SKM-1 treated with dmso at 0.1 percent for 144 hours (cell line): ENCODE results near the gene TTLL12.

Experiments
- DNase-seq: peaks from one replicate; lab custom pipeline; 2025; ENCODE audit not compliant: unreplicated experiment; lab: John Stamatoyannopoulos, UW

Gene TTLL12

DNA sequence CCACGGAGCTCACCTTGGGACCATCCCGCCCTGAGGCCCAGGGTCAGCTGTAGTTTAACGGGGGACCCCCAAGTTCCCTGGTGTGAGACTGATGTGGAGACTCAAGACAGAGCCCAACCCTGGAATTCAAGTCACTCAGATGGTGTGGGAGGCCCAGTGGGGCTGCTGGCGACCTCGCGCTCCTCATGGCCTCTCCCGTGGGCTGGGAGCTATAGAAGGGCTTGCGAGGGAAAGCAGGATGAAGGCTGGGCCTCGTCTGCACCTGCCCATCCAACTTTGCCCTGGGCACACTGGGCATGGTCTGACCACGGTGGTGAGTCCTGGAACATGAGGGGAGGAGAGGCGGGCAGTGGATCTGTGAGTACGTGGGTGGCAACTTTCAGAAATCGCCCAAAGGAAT lies 13.6 kb upstream of the TTLL12 start:
- no peak for DNase-seq

DNA sequence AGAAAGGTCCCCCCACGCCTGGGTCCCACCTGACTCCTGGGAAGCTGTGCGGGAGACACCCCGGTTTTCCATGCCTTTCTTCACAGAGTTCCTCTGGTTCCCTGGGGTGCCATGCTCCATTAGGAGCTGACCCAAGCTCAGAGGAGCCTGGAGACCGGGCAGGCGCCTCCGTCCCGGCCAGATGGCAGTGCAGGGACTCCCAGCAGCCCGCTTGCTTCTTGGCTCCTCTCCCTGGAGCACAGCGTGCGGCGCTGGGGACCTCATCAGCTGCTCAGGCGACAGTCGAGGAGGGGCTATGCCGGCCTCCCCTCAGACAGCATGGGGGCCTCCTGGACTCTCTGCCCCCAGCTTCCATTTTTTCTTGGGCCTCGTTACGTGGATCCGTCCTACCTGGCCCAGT lies 13.1 kb upstream of the TTLL12 start:
- DNase-seq: no peak

DNA sequence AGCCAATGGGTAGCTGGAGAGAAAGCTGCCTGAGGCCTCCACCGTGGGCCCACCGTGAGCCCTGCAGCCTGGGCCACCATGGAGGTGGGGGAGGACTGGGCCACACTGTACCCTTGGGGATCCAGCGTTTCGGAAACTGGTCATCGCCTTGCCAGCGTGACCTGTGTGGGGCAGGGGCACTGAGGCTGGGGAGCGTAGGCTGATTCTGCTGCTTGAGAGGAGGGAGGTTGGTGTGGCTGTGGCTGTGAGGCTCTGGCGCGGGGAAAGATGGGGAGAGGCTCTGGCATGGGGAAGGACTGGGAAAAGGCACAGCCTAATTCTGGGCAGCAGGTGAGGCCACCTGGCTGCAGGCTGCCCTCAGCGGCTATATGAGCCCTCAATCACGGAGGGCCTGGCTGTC lies 12.6 kb upstream of the TTLL12 start:
- no peak for DNase-seq

DNA sequence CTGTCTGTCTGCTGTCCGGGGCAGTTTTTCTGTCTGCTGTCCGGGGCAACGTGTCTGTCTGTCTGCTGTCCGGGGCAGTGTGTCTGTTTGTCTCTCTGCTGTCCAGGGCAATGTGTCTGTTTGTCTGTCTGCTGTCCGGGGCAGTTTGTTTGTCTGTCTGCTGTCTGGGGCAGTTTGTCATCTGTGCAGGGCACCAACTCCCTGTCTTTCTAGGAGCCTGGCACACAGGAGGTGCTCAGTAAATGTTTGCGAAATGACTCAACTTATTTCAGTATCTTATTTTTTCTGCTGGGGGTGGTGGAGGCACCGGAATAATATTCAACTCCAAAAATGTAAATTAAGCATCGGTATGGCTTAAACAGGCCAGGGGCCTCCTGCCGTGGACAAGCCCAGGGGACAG lies 12.0 kb upstream of the TTLL12 start:
- no peak for DNase-seq

DNA sequence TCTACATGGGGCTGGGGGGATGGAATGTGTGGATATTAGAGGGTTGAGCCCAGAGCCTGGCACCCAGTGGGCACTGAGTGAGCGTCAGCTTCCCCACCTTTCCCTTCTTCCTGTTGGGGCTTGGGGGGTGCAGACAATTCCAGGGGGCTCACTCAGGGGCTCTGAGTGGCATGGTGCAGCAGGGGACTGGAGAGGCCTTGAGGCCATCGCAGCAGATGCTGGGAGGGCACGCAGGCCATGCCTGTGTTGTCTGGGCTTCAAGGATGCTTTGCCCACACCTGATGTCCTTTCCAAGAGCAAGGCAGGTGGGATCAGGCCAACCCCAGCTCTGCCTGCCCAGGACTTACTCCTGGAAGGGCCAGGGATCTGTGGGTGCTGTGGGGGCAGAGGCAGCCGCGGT lies 11.2 kb upstream of the TTLL12 start:
- DNase-seq: no peak

DNA sequence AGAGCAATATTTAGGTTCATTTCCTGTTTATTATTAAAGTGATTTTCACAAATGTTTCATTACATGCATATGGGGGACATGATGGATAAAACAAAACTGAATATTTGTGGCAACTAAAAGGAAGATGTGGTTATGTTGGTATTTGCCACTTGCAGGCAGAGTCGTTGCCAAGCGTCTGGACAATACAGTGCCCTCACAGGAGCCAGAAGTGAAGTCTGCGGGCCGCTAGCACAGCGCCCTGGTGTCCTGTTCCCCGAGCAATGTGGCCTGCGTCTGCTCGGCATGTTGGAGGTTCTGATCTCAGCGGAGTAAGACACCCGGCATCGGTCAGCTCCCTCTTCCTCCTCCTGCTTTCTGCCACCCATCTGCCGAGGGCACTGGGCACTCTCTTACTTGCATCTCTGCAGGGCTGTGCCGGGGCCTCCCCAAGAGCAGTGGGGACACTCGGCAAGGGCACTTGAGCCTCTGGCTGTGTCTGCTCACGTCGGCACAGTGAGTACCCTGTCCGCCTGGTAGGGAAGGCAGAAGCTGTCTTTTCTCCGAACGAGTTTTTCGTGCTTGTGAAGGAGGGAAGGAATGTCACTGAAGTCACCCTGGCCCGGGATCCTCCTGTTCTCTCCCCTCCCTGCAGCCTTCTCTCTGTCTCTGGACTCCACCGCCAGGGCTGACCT lies 10.5 kb upstream of the TTLL12 start:
- no peak for DNase-seq

DNA sequence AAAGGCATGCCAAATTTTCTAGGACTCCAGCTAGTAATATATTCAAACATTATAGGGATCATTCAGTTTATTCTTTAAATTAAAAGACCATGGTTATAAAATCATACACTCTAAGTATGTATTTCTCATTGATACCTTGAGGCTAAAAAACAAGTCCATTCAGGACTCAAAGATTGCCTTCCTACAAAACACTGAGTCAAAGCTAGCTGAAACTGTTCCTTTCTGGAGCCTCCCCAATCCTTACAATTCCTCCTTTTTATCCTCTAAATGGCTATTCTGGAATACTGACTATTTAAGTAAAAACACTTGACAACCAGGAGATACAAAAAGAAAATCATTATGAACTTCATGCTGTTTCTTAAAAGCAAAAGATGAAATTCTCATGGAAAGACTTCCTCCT lies 4.9 kb upstream of the TTLL12 start:
- no peak for DNase-seq

DNA sequence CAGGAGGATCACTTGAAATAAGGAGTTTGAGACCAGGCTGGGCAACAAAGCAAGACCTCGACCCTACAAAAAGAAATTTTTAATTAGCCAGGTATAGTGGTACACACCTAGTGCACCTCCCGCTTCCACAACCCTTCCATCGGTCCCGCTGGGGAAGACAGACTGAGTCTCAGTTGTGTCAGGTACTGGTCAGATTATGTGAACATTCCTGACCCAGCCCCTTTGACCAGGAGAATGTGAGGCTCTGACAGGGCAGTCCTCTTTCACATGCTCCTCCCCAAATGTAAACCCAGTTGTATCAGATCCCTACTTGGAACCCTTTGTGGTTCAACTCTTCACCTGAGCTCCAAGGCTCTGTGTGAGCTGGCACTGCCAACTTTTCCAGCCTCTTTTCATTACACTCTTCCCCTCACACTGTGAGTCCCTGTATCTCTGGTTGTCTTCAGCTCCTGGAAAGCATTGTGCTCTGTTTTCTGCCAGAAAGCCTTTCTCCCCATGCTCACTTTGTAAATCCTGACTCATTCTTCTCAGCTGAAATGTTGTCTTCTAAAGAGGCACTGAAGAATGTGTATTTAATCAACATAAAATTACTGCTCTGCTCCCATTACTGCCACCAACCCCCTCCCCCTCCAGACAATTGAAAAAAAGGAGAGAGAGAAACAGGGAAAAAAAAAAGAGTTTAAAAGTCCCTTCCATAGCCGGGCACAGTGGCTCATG lies 2.1 kb upstream of the TTLL12 start:
- DNase-seq: no peak

DNA sequence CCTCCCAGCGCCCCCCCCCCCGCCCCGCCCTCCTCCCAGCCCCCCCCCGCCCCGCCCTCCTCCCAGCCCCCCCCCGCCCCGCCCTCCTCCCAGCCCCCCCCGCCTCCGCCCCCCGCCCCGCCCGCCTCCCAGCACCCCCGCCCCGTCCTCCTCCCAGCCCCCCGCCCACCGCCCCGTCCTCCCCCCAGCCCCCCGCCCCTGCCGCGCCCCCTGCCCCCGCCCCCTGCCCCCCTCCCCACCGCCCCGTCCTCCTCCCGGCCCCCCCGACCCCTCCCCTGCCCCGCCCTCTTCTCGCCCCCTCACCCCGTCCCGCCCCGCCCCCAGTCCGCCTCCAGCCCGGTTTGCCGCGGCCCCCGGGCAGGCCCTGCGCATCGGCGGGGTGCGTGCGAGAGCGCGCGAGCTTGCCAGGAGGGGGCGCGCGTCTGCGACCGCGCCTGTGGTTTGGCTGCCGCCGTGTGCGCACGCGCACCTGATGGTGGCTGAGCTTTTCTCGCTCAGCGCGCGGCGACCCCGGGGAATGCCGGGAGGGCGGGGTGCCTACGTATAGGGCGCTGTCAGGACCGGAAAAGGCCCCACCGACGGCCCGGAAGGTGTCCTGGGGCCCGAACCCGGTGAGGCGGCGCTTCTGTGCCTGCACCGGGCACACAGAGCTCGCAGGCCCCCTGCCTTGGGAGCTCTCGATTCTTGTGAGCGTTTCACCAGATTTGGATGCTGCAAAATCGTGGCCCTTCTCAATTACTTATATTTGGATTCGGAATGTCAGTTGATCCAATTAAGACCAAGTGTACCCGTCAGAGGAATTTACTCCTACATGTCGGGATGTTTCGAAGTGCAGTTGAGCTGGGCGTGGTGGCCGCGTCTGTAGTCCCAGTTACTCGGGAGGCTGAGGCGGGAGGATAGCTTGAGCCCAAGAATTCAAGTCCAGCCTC lies 501 bp upstream of the TTLL12 start:
- peak; percentile 88 for DNase-seq

DNA sequence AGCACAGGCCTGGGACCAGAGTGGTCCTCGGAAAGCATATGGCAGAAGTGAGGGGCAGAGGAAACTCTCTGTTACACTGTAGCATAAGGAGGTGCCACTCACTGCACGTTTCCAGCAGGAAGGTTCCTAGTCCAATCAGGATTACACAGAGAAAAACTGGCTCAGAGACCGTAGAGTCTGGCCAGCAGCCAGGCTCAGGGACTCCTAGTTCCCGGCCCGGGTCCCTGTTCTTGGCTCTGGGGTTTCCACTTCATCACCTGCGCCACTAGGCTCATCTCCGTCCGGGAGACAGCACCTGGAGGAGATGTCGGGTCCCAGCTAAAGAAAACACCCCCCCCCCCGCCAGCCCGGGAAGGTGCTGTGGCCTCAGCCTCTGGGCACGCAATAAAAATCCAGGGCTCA lies 1.1 kb downstream of the TTLL12 start:
- no peak for DNase-seq

DNA sequence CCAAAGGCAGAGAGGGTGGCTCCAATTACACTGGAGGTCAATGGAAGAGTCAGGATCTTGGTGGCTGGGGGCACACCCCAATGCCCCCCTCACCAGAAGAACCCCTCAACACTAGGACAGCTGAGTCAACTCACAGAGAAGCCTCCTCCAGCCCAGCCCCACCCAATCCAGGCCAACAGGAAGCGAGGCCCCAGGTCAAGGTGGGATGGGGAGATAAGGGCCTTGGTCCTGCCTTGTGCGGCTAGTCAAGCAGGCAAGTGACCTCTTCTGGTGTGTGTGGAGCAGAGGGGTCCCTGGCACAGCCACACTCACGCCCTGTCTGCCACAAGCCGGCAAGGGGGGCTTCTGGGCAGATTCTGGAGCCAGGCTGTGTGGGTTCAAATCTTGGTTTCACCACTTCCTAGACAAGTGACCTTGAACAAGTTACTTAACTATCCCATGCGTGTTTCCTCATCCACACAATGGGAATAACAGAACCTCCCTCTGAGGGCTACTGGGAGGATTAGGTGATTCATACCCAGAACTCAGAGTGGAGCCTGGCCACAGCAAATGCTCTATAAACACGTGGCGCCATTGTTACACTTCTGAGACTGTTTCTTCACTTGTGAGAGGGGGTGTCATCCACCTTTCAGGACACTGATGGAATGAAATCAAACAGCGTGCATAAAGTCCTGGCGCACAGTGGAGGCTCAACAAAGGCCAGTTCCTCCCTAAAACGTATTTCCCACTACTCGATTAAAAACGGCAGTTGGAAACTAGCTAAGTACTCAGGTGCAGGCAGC lies 3.2 kb downstream of the TTLL12 start:
- no peak for DNase-seq

DNA sequence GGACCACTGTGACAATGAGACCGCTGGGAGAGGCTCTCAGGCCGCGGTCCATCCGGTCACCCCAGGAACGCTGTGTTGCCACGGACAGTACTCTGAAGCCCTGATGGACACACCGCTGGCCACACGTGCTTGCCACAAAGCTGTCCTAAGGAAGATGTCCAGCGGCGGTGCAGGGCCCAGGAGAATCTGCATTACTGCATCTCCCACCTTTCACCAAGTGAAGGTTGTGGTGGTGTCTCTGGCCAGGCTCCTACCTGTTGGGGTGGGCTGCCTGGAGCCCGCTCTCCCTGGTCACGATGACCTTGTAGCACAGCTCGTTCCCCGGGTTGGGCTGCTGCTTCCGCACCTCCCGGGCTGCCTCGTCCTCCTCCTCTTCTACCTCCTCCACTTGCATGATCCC lies 4.2 kb downstream of the TTLL12 start:
- no peak for DNase-seq

DNA sequence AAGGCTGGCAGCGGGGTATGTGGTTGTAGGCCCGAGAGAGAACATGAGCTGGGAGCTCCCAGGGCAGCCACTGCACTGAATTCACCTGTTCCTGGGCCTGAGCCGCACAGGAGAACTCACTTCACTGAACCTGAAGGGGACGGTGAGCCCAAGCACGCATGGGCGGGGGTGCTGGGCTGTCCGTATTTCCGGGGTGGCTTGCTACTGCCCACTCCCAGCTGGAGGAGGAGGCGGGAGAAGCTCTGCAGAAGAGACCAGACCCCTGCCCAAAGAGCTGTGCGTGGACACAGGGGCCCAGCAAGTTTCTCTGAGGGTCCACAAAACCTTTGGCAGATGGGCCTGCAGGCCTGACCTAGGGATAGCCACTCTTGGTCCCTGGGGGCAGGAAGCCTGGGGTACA lies 4.8 kb downstream of the TTLL12 start:
- DNase-seq: no peak

DNA sequence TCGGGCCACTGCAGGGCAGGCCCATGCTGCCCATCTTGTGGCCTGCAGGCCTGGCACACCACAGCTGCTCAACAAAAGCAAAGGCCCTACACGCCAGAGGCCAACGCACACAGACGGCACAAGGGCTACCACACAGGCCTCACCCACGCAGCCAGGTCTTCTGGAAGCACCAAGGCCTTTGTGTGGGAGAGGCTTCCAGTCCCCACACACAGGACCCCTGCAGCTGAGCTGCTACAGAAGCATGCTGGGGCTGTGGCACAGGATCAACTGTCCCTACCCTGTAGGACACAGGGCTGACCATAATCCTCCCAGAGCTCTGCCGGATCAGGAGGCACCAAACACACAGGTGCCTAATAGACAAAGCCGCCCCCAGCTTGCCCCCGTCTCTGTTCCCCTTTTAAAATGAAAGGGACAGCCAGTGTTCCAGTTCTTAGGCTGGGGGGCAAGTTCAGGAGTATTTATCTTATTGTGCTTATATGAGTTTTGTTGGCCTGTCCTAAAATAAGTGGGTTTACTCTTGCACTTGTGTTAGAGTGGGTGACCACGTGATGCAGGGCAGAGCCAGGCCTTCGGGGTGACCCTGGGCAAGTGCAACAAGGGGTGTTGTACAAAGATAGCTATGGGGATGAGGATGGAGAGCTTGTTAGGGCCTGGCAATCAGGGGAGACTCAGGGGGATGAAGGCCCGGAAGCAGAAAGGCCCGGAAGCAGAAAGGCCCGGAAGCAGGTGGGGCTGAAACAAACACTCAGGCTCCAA lies 5.4 kb downstream of the TTLL12 start:
- DNase-seq: no peak

DNA sequence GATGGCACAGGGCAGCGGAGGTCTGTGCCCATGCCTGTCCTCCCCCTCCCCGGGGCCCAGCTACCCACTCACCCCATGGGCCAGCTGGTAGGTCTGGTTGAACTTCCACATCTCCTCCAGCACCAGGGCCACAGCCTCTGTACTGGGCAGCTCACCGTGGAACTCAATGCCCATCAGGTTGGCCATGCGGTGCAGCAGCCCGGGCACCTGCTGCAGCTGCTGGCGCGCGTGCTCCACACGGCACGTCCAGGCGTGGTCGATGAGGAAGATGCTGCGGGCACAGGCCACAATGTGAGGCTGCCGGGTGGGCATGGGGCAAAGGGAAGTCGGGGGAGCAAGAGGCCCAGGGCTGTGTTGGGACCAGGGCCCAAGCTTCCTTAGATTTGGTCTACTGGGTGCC lies 6.3 kb downstream of the TTLL12 start:
- no peak for DNase-seq

DNA sequence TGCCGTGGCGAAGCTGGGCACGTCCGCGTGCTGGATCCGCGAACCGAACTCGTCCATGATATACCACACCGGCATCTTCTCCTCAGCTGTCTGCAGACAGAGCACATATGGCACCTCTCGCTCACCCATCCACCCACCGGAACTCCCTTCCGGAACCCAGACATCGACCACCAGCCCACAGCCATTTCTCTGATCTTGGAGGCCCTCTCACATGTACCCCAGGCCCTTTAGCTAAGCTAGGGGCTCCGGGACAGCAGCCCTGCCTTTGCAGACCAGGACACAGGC lies 7.1 kb downstream of the TTLL12 start:
- no peak for DNase-seq

DNA sequence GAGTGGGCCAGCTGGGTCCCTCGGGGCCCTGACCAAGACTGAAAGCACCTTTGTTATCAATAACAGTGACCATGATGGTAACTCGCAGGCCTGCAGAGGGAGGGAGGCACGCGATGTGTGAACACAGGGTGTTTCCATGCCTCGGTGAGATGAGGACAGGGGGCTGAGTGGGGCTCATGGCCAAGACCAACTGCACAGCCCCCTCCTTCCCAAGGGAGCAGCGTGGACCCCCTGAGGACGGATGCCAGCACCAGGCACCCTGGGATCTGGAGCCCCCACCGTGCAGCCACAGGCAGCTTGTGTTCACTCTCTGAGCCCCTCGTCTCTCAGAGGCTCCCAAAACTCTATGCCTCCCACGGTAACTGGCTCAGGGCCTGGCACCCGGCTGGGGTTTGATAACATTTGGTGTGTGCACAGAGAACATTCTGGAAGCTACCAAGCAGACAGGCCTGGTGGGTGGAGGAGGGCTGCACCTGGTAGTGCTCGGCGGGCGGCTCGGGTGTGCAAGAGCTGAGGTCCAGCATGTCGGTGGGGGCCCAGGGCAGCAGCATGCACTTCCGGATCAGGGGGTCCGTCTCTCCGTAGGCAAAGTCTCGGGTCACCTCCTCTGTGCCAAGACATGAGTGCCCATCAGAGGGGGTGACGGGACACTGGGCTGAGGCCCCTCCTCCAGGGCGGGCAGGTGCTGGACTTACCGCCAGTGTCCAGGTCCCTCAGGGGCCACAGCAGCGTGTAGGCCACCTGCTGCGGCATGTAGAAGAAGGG lies 7.6 kb downstream of the TTLL12 start:
- DNase-seq: no peak

DNA sequence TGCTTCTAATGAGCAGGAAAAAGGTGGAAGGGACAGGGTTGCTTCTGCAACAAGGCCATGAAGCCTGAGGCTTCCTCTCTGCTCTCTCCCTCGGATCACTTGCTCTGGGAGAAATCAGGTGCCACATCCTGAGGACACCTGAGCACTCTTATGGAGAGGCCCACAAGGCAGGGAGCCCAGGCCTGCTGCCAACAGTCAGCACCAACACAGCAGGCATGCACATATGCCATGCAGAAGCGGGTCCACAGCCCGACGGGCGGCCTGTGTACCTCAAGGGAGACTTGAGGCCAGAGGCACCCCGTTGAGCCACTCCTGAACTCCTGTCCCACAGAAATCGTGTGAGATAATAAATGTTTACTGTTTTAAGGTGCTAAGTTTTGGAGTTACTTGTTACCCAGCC lies 9.5 kb downstream of the TTLL12 start:
- DNase-seq: no peak

DNA sequence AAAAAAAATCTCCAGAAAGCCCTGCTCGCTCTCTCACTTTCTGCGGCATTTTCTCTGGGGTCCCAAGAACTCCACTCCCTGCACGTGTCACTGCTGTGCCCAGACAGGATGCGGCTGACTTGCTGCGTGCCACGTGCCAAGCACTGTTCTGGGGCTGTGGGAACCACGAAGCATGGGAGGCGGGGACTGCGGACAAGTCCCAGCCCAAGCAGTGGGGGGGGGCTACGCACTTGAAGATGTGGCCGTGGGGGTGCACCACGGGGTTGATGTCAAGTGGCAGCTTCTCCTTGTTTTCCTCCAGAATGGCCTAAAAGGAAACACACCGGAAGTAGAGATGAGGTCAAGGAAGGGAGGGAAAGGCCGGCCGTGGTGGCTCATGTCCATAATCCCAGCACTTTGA lies 10.8 kb downstream of the TTLL12 start:
- no peak for DNase-seq

DNA sequence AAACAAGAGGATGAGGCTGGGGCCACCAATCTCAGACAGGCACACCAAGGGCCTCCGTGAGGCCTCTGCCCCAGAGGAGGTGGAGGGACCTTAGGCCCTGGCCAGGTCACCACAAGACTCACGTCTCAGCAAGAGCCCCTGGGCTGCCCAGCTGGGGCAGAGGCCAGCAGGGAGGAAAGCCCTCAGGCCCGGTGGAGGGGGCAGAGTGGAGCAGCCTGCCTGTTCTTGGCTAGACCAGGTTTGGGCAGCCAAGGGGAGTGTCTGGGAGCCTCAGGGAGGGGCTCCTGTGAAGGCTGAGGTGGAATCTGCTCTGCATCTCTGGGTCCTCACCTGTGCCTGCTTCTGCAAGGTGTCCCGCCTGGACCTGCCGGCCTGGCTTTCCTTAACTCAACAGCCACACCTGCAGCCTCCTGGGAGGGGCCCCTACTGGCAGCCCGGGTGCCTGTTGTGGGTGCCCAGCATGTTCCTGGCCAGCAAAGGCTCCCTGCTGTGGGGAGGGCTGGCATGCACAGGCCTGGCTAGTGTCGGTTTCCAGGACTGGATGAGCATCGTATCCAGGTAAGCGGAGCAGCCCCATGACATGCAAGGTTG lies 11.9 kb downstream of the TTLL12 start:
- no peak for DNase-seq
